ENCODE results near the gene C22orf31.

The C22orf31 gene

DNA sequence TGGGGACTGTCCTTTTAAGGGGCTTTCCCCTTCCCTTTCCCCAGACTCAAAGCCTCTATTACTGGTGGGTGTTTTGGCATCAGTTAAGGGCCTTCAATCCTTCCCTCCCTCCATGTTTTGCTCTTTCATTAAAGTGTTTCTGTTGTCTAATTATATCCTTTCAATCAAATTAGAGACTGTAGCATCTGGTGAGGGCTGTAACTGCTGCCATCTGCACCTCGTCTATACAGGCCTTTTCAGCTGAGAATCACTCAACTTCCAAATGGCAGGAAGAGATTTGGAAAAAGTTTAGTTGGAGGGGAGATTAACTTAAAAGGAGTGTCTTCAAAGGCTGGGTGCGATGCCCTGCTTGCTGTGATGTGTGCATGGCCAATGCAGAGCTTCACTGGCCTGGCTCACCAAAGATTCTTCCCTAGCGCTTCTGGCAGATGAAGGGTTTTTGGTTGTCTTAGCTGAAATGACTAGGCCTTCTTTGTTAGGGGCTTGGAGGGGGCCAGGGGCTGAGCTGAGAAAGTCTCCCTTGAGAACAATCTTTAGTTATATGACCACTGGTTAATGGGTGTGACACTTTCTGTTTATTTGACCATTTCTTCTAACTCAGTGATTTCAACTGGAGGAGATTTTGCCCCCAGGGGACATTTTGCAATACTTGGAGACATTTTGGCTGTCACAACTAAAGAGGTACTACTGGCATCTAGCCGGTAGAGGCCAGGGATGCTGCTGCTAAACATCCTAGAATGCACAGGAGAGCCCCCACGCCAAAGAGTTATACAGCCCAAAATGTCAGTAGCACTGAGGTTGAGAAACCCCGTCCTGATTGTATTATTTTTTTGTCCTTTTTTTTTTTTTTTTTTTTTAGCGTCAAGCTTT, 18.7 kb upstream of the C22orf31 start:
- no peak for DNase-seq

DNA sequence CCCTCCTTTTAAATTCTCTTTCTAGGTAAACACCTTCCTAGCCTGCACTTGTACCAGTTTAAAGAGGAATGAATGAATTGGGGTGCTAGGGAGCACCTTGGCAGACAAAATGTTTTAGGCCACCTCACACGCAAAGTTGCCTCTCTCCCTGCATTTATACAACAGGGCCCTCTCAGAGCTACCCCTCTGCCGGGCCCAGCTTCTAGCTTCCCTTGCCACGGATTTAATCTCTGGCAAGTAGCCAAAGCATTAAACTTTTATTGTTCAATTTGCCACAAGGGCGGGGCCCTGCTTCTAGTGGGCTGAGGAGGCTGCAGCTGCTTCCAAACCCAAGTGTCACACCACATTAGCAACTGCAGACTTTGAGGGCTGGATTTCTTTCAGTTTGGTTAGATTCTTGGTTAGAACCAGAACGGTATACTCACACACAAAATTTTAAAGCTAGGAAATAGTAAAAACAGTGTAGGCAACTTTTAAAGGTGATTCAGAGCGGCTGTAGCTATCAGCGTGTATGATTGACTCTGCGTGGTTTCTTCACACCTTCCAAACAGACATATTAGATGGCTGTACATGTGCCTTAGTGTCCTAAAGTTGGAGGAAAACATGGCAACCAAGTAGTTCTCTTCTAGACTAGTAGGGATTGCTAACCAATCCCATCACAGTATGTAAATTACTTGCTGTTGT, 17.7 kb upstream of the C22orf31 start:
- peak; percentile 63 for DNase-seq

DNA sequence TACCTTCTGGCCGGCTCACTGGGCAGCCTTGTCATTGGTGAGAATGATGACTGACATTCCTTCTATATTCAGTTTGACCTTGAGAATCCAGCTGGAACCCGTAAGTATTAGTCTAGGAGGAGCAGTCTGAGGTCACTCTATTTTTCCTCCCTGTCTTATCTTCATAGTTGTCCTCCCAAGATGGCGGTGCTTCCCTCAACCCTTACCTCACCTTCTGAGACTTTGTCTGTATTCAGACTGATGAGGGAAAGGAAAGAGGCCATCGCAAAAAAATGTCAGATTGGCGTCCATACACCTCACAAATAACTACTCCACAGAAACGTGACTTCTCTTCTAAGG, 17.2 kb upstream of the C22orf31 start:
- DNase-seq = no peak

DNA sequence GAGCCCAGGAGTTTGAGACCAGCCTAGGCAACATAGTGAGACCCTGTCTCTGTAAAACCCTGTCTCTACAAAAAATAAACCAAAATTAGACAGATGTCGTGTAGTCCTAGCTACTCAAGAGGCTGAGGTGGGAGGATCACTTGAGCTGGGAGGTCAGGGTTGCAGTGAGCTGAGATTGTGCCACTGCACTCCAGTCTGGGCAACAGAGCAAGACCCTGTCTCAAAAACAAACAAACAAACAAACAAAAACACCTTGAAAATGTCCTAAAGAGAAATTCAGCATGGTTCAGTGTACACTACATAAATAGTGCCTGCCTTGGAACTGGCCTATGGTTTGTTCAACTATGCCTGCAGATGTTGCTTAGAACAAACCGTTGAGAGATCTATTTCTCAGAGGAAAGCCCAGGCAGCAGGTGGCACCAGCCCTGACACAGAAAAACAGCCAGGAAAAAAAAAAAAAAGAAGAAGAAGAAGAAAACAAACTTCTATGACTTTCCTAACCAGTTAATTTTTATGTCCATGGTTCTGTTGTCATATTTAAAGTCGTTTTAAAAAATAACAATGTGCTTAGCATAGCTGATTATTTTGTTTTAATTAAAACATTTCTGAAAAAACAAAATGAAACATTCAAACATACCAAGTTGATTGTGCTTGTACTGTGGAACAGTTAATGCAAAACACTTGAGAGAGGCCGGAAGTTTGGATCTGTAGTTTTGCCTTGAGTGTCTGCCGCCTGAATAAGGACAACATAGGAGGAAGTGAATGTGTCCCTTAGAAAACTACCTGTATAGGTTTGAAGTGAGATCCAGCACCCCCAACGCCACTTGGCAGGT, 16.6 kb upstream of the C22orf31 start:
- no peak for DNase-seq

DNA sequence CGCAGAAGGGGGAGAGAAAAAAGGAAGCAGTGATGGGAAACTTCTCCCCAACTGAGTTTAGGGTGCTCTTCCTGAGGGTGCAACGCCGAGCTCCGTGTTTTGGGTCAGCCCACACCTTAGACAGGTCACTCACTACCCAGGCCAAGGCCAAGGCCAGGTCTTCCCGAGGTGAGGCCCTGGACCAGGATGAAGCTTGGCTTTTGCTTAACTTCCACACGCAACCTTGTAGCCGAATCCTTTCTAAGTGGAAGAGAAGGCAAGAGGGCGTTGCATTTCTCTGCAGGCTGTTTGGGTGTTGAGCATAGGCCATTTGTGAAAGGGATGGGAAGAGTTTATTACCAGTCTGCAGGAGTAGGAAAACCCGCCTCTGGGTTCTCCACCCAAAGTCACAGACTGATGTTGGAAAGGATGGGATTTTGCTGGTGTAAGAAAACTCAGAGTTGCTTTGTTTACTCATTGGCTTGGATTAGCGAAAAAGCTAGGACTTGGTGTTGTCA, 12.7 kb upstream of the C22orf31 start:
- no peak for DNase-seq

DNA sequence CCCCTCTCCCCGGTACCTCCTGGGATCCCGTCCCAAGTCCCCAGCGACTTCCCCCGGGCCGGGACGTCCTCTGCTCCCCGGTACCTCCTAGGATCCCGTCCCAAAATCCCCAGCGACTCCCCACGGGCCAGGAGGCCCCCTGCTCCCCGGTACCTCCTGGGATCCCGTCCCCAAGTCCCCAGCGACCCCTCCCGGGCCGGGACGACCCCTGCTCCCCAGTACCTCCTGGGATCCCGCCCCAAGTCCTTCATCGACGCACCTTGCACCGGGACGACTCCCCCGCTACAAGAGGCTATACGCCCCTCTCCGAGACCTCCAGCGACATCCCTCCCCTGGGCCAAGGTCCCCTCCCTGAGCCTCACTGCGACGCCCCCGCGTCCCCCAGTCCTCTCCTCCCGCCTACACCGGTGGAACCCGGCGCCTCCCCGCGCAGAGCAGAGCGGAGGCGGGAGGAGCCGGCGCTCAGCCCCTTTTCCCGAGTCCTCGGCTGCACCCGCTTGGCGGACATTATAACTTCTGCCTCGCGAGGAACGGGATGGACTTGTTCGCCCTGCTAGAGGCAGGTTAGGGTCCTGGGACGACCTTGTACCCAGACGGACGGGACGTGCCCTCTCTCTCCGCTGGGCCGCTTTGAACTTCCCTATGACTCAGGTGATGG, 12.1 kb upstream of the C22orf31 start:
- no peak for DNase-seq

DNA sequence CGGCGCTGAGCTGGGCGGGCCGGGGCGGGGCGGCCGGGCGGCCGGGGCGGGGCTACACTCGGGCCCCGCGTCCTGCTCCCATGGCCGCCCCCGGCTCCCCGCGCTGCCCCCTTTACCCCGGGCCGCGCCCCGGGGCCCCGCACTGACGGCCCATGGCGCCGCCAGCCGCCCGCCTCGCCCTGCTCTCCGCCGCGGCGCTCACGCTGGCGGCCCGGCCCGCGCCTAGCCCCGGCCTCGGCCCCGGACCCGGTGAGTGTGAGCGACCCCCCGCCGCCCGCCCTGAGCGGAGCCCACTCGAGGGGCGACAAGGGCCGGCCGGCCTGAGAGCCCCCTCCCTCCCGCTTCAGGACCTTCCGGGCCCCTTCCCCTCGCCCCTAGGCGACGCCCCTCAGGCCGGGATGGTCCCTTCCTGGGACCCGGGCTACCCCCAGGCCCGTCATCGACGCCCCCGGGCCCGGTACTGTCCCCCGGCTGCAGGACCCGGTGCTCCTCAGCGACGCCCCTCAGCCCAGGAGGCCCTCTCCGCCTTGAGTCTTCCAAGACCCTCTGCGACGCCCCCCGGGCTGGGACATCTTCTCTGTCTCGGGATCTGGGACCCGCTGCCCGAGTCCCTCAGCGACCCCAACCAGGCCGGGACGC, 11.5 kb upstream of the C22orf31 start, which contains the start of gene KREMEN1:
TSS of gene KREMEN1 (plus strand) at position 57 of the 639 bp plus-strand sequence. CDS start at position 153, 96 bp downstream.
- no peak for DNase-seq

DNA sequence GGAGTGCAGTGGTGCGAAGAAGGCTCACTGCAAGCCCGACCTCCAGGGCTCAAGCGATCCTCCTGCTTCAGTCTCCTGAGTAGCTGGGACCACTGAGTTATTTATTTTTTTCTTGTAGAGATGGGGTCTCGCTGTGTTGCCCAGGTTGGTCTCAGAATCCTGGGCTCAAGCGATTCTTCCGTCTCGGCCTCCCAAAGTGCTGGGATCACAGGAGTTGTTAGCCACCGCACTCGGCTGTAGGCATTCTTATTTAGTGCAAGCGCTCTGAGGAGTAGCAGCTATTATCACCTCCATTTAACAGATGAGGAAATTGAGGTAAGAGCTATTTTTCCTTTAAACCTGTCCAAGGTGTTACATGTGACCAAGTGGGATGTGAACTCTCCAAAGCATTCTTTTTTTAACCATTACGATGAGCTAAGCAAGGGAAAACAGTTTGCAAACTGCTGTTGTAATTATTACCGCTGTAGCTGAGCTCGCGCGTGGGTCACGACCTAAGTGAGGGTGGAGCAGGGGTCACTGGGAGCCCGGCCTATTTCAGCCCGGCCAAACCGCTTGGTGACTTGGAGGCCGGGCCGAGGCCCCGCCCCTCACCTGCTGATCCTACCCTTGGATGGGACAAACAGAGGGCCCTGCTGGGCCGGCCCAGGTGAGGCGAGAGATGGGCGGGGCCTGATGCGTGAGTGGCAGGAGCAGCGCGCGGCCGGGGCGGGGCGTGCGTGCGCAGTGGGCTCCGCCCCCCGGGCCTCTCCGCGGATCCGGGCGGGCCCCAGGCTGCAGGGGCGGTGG, 10.8 kb upstream of the C22orf31 start:
- DNase-seq = peak; percentile 63

DNA sequence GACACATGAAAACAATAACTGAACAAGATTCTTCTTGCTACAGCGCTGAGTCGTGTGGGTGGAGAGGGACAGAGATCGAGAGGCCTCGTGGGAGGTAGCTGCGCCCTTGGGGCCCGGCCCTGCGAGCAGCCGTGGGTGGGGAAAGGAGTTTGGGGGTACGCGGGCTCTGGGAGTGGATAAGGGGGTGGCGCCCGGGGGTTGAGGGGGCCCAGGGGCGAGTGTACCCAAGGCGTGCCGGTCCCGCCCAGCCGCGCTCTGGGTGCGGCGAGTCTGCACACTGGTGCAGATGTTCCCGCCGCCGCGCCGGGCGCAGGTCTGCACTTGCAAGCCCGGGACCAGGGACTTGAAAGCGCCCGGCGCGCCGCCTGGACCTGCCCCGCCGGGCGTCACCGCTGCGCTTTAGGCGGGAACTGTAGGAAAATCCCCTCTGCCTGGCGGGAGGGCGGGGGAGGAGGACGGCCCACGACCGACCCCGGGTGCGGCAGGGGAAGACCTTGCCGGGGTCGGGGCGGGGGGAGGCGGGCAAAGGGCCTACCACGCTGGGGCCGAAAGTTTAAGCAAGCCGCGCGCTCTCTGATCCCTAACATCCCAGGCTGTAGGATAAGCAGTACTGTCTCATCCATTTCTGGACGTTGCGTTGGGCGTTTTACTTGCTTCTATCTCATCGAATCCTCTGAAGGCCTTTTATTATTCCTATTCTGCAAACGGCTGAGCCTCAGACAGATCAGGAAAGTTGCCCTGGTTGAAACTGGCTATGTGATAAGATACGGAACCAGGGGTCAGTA, 9.8 kb upstream of the C22orf31 start:
- no peak for DNase-seq

DNA sequence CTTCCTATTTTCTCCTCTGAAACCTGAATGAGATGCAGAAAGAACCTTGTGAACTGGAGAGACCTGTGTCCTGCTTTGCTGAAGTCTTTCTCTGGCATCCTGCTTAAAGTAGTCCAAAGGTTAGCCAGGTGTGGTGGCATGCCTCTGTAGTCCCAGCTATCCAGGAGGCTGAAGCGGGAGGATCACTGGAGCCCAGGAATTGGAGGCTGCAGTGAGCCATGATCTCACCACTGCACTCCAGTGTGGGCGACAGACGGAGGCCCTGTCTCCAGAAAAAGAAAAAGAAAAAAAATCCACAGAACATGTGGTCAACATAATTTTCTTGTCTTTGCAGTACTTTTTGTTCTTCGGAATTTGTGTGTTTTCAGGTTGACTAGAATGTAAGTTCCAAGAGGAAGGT, 8.9 kb upstream of the C22orf31 start:
- DNase-seq = no peak

DNA sequence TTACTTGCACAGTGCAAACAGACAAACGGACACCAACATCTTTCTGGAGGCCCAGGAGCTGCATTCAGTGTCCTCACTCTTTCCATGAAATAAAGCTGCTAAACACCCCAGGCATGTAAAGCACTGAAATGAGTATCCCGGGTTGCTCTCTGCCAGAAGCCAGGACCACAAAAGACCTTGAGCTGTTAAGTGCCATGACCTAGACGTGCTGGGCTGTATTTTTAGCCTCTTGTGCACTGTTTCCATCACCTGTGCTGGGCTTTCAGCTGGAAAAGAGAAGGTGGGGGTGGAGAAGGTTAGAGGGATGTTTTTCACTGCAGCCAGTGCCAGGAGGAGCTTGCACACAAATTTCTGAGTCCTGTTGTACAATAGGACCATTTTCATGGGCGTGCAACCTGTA, 7.8 kb upstream of the C22orf31 start:
- no peak for DNase-seq

DNA sequence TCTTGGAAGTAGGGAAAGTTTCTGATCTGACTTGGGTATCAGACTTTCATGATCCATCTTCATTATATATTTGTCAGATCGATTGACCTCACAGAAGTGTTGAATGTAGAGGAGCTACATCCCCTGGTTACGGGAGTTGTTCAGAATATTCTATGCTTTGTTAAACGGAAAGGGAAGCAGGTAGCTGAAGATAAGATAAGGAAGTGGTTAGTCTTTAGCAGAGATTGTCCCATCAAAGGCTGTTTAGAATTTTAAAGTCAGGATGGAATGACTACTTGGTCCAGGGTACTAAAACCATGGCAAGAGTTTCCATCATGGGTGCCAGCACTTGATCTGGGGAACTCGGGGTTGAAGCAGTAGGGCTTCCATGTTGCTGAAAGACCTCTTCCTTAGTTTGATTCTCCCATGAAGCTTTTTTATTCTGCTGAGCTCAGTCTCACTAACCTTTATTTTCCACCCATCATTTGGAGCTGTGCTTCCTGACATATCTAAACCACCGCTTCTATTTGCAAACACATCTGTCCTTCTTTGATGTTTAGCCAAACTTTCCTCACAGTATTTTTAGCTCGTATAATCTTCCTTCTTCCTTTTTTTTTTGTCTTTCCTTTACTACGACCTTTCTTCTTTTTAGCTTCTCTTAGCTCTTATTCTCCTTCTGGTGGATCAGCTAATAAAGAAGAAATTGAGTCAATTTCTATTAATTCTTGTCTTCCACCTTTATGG, 4.0 kb upstream of the C22orf31 start:
- DNase-seq = no peak

DNA sequence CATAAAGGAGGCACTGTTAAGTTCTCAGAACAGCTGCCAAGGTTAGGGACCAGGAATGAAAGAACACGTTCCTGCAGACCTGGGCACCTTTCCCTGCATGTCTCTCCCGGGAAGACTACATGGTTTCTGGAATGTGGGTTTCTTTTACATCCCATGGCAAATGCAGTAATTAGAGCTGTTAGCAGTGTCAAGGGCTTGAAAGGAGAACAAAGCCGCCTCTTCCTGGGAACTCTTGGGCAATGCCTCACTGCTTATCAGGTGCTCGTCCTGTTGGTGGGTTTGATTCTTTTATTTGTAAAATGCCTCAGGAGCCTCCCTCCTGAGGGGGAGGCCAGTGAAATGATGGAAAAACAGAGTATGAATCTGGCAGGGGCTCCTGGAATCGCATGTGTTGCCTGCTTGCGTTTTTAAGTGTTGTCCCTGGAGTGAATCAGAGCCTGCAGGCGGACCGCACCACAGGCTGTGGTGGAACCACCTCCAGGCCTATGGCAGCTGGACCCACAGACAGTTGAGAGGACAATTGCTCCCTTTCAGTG, 723 bp upstream of the C22orf31 start:
- DNase-seq = no peak

DNA sequence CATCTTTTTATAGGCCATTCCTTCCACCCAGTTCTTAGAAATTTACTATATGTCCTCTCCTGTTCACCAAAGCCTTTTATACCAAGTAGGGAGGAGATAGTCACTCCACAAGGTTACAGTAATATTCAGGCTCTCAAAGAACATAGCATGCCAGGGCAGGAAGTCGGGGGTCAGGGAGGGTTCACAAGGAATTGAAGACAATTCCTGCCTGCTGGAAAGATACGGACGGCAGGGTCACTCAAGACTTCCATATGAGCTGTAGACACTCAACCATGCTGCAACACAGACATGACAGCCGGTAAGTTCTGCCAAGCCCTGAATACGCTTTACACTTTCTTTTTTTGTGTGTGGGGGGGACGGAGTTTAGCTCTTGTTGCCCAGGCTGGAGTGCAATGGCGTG, 700 bp downstream of the C22orf31 start:
- DNase-seq = no peak

DNA sequence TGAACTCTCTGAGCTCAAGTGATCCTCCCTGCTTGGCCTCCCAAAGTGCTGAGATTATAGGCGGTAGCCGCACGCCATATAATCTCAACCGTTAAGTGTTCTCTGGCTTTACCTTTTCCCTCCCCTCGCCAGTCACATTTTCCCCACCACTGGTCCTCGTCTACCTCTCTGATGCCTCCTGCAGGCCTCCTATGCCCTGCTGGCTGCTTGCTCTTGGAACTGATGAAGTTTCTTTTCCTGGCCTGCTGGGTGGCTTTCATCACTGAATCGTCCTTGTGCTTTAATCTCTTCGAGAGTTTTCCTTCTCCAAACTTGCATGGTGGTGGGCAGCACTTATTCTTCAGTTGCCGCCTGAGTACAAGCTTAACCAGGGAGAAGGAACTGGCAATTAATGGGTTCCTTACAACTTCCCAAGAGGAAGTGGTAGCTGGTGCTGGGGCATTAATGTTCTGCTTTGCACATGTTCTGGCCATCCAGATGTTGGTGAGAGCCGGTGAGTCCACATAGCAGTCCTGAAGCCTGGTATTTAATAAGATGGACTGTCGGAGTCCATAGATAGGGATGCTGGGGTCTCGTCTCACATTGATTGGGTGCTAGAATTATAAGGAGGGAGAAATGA, 1.3 kb downstream of the C22orf31 start:
- no peak for DNase-seq

DNA sequence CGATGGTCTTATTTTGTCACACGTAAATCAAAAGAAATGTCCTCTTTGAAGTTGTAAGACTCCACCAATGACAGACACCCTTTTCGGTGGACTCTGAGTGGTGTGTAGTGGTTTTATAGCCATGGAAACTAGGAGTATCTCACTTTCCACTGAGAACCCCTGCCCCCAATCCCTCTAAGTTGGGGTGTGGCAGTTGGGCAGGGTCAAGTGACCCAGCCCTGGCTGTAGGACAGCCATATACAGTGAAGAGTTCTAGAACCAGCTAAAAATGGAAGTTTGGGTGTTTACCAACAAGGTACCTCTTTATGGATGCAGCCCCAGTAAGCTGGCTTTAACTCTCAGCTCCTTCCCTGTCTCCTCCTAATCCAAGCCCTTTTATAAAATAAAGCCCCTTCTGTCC, 5.2 kb downstream of the C22orf31 start:
- no peak for DNase-seq

DNA sequence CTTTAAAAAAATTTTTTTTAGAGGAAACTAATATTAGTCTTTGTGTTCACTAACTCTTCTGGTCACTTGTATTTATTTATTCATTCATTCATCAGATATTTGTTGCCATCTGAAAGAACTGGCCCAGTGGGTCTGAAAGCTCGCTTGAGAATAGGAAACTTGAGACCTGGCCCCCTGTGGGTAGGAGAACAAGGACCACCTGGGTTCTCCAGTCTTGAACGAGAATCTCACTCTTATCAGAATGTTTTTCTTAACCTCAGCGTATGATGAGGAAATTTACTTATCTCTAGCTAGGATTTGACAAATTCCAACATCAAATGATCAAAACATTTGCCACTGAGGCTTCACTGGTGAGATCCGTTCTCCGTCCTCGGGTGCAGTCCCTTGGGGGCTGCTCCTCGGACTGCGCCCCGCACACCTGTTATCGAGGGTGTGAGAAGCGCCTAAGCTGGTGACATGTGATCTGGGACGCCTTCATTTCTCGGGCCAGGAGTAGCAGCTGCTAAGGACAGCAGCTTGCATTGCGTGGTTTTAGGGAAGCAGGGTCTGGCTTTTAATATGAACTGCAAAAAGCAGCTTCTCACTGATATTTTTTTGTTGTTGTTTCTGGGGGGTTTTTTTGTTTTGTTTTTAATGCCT, 6.3 kb downstream of the C22orf31 start:
- DNase-seq = no peak

DNA sequence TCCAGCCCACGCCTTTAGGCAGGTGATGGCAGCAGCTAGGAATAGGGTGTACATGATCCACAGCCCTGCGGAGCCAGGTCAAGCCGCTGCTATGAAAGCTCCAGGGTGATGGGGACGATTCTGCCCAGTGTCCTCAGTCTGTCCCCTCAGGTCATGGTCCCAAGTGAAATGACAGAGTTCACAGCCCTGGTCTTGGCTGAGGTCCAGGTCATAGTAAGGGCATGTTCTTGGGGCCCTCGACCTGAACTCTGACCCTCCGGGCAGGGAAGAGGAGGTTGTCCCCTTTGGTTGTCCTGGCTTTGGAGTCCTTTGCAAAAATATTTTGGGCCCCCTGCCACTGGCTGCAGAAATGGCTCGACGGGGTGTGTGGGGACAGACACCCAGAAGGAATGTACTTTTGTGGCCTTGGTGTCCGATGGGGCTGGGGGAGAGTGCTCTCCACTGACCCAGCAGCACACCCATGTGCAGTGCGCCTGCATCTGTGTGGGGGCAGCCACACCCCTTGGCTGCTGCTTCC, 7.3 kb downstream of the C22orf31 start:
- no peak for DNase-seq

Data from DMS79 (cell line).